DOHH2 (cell line): Measurements from ENCODE around the gene CEP350.

ENCODE experiments used
- H3F3A ChIP-seq: fragments of 200-600 bp; sonication (generic), shearing (Covaris generic); 2 replicates; pipeline ENCODE4 v1.6.0; 2016; ENCODE audit warnings: antibody characterized with exemption, mild to moderate bottlenecking; ENCODE audit not compliant: control insufficient read depth, insufficient read depth
- H3K27ac ChIP-seq: fragments of 200-600 bp; sonication (generic); 2 replicates; pipeline ENCODE4 v1.5.1; 2014; ENCODE audit warnings: low read depth, mild to moderate bottlenecking, low read length, moderate library complexity
- H3K27me3 ChIP-seq: fragments of 200-600 bp; sonication (generic); 2 replicates; pipeline ENCODE4 v1.6.1; 2014; ENCODE audit warnings: mild to moderate bottlenecking, low read length, mixed read lengths; ENCODE audit not compliant: control insufficient read depth
- H3K36me3 ChIP-seq: fragments of 200-600 bp; sonication (generic); 2 replicates; pipeline ENCODE4 v1.6.1; 2014; ENCODE audit warnings: mild to moderate bottlenecking, low read length, moderate library complexity, mixed read lengths; ENCODE audit not compliant: control insufficient read depth
- H3K4me1 ChIP-seq: fragments of 200-600 bp; sonication (generic); 2 replicates; pipeline ENCODE4 v1.6.1; 2014; ENCODE audit warnings: mild to moderate bottlenecking, low read length, mixed read lengths; ENCODE audit not compliant: control insufficient read depth
- H3K4me2 ChIP-seq: fragments of 200-600 bp; sonication (generic); 2 replicates; pipeline ENCODE4 v1.6.0; 2014; ENCODE audit warnings: mild to moderate bottlenecking, low read length, moderate library complexity
- H3K4me3 ChIP-seq: fragments of 200-600 bp; sonication (generic); 2 replicates; pipeline ENCODE4 v1.5.1; 2014; ENCODE audit warnings: mild to moderate bottlenecking, low read length, mixed read lengths
- H3K79me2 ChIP-seq: fragments of 200-600 bp; sonication (generic); 2 replicates; pipeline ENCODE4 v1.6.1; 2014; ENCODE audit warnings: mild to moderate bottlenecking, low read length, mixed read lengths; ENCODE audit not compliant: control insufficient read depth
- H3K9me2 ChIP-seq: fragments of 200-600 bp; sonication (generic); replicated peaks from 2 replicates; pipeline ENCODE4 v1.6.1; 2014; ENCODE audit warnings: mild to moderate bottlenecking, low read length, mixed read lengths; ENCODE audit not compliant: control insufficient read depth
- H3K9me3 ChIP-seq: fragments of 200-600 bp; sonication (generic); 2 replicates; pipeline ENCODE4 v1.6.1; 2014; ENCODE audit warnings: antibody characterized with exemption, low read length, mixed read lengths; ENCODE audit not compliant: control insufficient read depth, insufficient read depth
- H4K20me1 ChIP-seq: fragments of 200-600 bp; sonication (generic); 2 replicates; pipeline ENCODE4 v1.6.0; 2014; ENCODE audit warnings: low read depth, mild to moderate bottlenecking, antibody characterized with exemption, low read length, moderate library complexity; ENCODE audit not compliant: control insufficient read depth, insufficient read depth
- CTCF ChIP-seq: fragments of 200-600 bp; sonication (generic); IDR thresholded peaks from one replicate; pipeline ENCODE4 v1.5.1; 2014; ENCODE audit warnings: antibody characterized with exemption, mild to moderate bottlenecking, low read depth, low read length; ENCODE audit not compliant: poor library complexity, severe bottlenecking
- EZH2phosphoT487 ChIP-seq: fragments of 200-600 bp; sonication (generic); IDR thresholded peaks from 2 replicates; pipeline ENCODE4 v1.6.1; 2017; ENCODE audit warnings: borderline replicate concordance, mild to moderate bottlenecking, antibody characterized with exemption, low read length, moderate library complexity, mixed read lengths

The CEP350 gene

GRCh38 chr1:180033390-180033789 lies 78.8 kb downstream of the CEP350 start:
- no peaks in the 10 kb centered on the region for H3K9me2 ChIP-seq
- H3K36me3 ChIP-seq = peaks cover 68% of the 10 kb centered on the region
- H3K27ac ChIP-seq = no peak overlapping the region
- H3K4me2 ChIP-seq = no peak overlapping the region
- no peaks in the 10 kb centered on the region for H3K79me2 ChIP-seq
- no peaks in the 10 kb centered on the region for H3K27me3 ChIP-seq
- TF ChIP-seq EZH2phosphoT487 (no peak), CTCF (no peak)
- no peaks in the 10 kb centered on the region for H3K4me1 ChIP-seq
- H3K9me3 ChIP-seq = no peaks in the 10 kb centered on the region
- H3K4me3 ChIP-seq = no peak overlapping the region
- no peaks in the 10 kb centered on the region; the same call in 1 of the 2 replicates for H4K20me1 ChIP-seq
- no peaks in the 10 kb centered on the region; the same call in 1 of the 2 replicates for H3F3A ChIP-seq

DNA sequence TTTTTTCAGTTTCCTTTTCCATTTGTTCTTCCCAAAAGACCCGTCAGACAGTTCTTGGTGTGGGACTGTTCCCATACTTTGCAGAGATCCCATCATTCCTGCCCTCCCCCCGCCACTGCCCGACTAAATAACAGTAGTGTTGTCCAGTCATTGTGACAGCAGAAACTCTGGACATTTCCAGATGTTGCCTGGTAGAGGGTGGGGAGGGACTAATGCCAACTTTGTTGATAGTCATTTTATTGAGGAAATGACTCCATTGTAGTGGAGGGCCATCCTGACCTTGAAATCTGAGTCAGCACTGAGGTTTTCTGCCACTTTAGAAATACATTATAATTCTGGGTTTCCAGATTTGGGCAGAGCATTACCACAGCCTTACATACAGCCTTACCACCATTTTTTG lies 85.4 kb downstream of the CEP350 start:
- Histone ChIP-seq H3K9me2 (no peaks in the 10 kb centered on the region), H3K9me3 (no peaks in the 10 kb centered on the region), H3K4me3 (no peak overlapping the region), H3F3A (no peaks in the 10 kb centered on the region), H3K27me3 (no peaks in the 10 kb centered on the region), H3K79me2 (no peaks in the 10 kb centered on the region), H3K4me2 (no peak overlapping the region), H3K36me3 (peaks cover 72% of the 10 kb centered on the region), H3K4me1 (no peaks in the 10 kb centered on the region), H4K20me1 (no peaks in the 10 kb centered on the region), H3K27ac (no peak overlapping the region)
- TF ChIP-seq CTCF = no peak
- no peak for TF ChIP-seq EZH2phosphoT487

- H3K4me3 ChIP-seq = no peak overlapping the region
- H3F3A ChIP-seq = no peaks in the 10 kb centered on the region
- H3K9me3 ChIP-seq = no peaks in the 10 kb centered on the region
- peaks cover 72% of the 10 kb centered on the region for H3K36me3 ChIP-seq
- H3K27ac ChIP-seq = no peak overlapping the region
- no peaks in the 10 kb centered on the region for H3K4me1 ChIP-seq
- no peak for TF ChIP-seq EZH2phosphoT487
- TF ChIP-seq CTCF = no peak
- no peaks in the 10 kb centered on the region for H3K9me2 ChIP-seq
- H3K79me2 ChIP-seq = no peaks in the 10 kb centered on the region
- no peaks in the 10 kb centered on the region for H3K27me3 ChIP-seq
- H3K4me2 ChIP-seq = no peak overlapping the region
- no peaks in the 10 kb centered on the region for H4K20me1 ChIP-seq
These were observed 87.0 kb downstream of the CEP350 start for GRCh38 chr1:180041582-180041981.
